Immature natural killer cell (primary cell): ENCODE results near the gene CYP2R1. TPM values are rescaled to one million over a fixed set of nuclear protein-coding genes. Genes with fewer than 3 reads are reported as not detected.

Experiments
- DNase-seq, 3 donors: peaks; one replicate each; pipeline ENCODE4 v3.0.0; 2022; ENCODE audit warnings: mixed read lengths in 1 of 3
- H3K27ac Mint-ChIP-seq, 6 donors: one replicate each; pipeline ENCODE4 v1.8.0; 2020; ENCODE audit warnings: mixed read lengths in 6 of 6, mild to moderate bottlenecking in 5 of 6, inconsistent platforms in 4 of 6, moderate library complexity in 3 of 6
- H3K27me3 Mint-ChIP-seq, 3 donors: one replicate each; pipeline ENCODE4 v1.8.0; 2020 to 2021; ENCODE audit warnings: low read depth in 3 of 3, mild to moderate bottlenecking in 3 of 3, mixed read lengths in 3 of 3, moderate library complexity in 3 of 3, inconsistent platforms in 1 of 3
- H3K36me3 Mint-ChIP-seq, 3 donors: one replicate each; pipeline ENCODE4 v1.8.0; 2020; ENCODE audit warnings: mixed read lengths in 3 of 3, inconsistent platforms in 2 of 3, mild to moderate bottlenecking in 2 of 3
- H3K4me1 Mint-ChIP-seq, 2 donors: one replicate each; pipeline ENCODE4 v1.8.0; 2020; ENCODE audit warnings: inconsistent platforms in 2 of 2, mild to moderate bottlenecking in 2 of 2, mixed read lengths in 2 of 2, moderate library complexity in 1 of 2
- H3K4me3 Mint-ChIP-seq, 5 donors: one replicate each; pipeline ENCODE4 v1.8.0; 2020; ENCODE audit warnings: mild to moderate bottlenecking in 5 of 5, mixed read lengths in 5 of 5, inconsistent platforms in 3 of 5, moderate library complexity in 3 of 5
- H3K9me3 Mint-ChIP-seq, 6 donors: one replicate each; pipeline ENCODE4 v1.8.0; 2020; ENCODE audit warnings: mild to moderate bottlenecking in 6 of 6, mixed read lengths in 6 of 6, inconsistent platforms in 4 of 6, moderate library complexity in 3 of 6
- polyA plus RNA-seq, 3 donors: library from polyadenylated mRNA; unstranded; fragments of 300-500 nt; fragmentation: Illumina TruSeq; gene quantifications; one replicate each; pipeline ENCODE4 v1.2.3, GENCODE V29; 2021

CYP2R1 gene
- polyA plus RNA-seq, 3 donors from 2014 or later, result 15.8 to 21.8 (median 16.2) TPM

DNA sequence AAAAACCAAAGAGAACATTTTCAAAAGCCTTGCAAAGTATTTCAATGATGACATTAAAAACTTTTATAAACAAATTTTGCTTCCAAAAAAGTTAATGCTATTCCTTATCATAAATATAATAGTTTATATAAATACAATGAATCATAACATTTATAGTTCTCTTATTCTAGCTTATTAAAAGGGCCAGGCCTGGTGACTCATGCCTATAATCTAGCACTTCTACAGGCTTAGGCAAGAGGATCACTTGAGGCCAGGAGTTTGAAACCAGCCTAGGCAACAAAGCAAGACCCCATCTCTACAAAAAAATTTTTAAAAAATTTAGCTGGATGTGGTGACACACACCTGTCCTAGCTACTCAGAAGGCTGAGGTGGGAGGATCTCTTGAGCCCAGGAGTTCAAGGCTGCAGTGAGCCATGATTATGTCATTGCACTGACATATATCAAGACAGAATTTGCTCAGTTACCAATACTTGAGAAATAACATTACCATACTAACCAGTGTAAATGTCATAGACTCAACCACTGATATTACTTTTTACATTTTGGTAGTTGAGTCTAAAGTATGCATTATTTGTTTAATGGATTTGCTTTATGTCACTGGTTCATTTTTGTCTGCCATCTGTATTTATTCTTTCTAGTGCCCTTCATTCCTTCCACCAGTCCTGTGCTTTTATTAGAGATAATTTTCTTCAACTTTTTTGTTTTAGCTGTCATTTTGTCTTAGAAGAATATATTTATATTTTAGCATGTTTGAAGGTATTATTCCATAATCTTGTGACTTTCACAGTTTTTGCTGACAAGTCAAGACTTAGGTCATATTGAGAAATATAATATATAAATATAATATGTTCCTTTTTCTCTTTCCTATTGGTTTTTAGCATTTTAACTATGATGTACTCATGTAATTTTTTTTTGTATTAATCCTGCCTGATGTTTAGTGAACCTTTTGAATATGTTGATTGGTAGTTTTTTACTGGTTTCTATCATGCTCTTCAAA is 56.2 kb downstream of the CYP2R1 start:
- H3K27me3 Mint-ChIP-seq, result no peaks in the 10 kb centered on the region

More for the DNA sequence above, 56.2 kb downstream of the CYP2R1 start:
- Mint-ChIP-seq H3K27ac (no peak overlapping the region), H3K4me3 (no peak overlapping the region), H3K36me3 (peaks cover 0 to 18% (median 9%) of the 10 kb centered on the region in 3 donors), H3K9me3 (no peaks in the 10 kb centered on the region), H3K4me1 (no peaks in the 10 kb centered on the region)
- DNase-seq, result no peak

Other genes with a start within 250 kb of the CYP2R1 start
- 1 to 10 TPM; 2.4 to 4.7 (median 2.6) TPM for gene PDE3B, start 248.4 kb downstream of the CYP2R1 start, polyA plus RNA-seq
- not detected for gene CALCA, start 80.1 kb upstream of the CYP2R1 start, polyA plus RNA-seq
- gene CALCB, start 181.4 kb upstream of the CYP2R1 start, polyA plus RNA-seq, result under 1 TPM in 1 of 3 donors, not detected in 2; 0.49 TPM
- 1 to 10 TPM in 1 of 3 donors, under 1 TPM in 1, not detected in 1; 0.59 to 1.4 TPM for gene INSC, start 222.7 kb upstream of the CYP2R1 start, polyA plus RNA-seq